AG09319 (cell line): ENCODE results near the gene AUTS2.
A peak's percentile ranks its signal among the peaks of the same experiment; 100 is the strongest.

Experiments
- DNase-seq: peaks from one replicate; pipeline ENCODE4 v3.0.0-alpha.2; 2010; ENCODE audit warnings: low read depth; ENCODE audit errors: extremely low read depth
- CTCF ChIP-seq: IDR thresholded peaks from 2 replicates; pipeline ENCODE4 v1.5.1; 2011; ENCODE audit warnings: low read depth, mild to moderate bottlenecking, inconsistent platforms, low read length, moderate library complexity

AUTS2 gene

DNA sequence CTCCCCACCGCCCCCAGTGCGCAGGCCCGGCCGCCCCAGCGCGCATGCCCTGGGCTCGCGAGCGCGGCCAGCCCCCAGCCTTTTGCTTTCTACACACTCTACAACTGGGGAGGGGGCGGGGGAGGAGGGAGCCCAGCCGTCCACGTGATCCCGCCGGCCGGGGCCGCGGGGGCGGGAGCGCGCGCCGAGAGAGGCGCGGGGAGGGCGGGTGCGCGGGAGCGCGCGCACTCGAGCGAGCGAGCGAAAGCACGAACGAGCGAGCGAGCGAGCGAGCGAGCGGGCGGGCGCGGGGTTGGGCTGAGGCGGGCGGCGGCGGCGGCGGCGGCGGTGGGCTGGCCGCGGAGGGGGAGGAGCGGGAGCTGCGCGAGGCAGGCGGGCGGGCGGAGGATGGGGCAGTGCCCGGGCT, at the start of gene AUTS2:
TSS of gene AUTS2 (plus strand) at position 395 of the 406 bp plus-strand sequence. CDS start 1,179 bp downstream, outside the sequence.
- DNase-seq: peak; percentile 35
- no peak for TF ChIP-seq CTCF

GRCh38 chr7:69550991-69551390, 47.3 kb upstream of the AUTS2 start:
- no peak for DNase-seq
- no peak for TF ChIP-seq CTCF

- TF ChIP-seq CTCF: no peak
- no peak for DNase-seq
Observed at GRCh38 chr7:69553190-69553589, 45.1 kb upstream of the AUTS2 start.

GRCh38 chr7:69561266-69561960, 36.9 kb upstream of the AUTS2 start:
- TF ChIP-seq CTCF: no peak
- no peak for DNase-seq

DNA sequence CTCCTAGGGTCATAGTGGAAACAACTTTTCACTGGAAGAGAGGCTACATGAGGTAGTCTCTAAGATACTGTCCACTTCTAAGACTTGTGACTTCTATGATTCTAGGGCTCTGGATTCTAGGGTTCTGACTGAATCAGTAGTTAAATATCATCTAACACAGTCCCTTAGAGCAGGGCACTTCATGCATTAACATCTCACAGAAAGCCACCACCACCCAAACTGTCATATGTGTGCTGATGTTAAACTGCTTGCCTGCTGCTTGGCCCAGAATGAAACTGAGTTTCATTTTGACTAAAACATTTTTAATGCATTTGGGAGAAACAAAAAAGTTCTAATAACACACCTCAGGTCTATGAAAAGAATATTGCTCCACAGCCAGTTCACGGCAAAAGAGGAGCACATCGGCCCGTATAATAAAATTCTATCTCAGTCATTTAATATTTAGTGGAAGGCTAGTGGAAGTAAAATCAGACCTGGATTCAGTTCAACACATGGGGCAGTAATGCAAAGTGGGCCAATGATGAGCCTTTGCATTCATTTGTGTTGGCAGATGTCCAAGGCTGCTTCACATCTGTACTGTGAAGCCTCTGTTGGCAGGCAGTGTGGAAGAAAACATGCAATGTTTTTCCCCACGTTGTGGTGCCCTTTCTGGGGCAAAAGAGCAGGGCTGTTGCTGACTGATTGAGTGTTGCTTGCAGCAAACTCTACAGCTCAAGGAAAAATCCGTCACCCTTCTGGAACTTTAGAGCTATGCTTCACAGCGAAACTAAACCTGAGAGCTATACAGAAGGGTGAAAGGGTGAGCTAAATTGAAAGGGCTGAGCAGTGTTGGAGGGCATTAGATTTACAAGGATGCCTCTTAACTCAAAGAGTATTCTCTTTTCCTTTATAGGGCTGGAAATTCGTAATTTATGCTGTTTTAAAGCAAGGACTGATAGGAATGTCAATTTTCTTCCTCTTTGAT, 33.5 kb upstream of the AUTS2 start:
- no peak for DNase-seq
- TF ChIP-seq CTCF: no peak

GRCh38 chr7:69567800-69568199, 30.5 kb upstream of the AUTS2 start:
- DNase-seq: no peak
- TF ChIP-seq CTCF: no peak

GRCh38 chr7:69568266-69568665, 30.0 kb upstream of the AUTS2 start:
- no peak for DNase-seq
- TF ChIP-seq CTCF: no peak
